HL-60 (cell line): Measurements from ENCODE around the gene EPB41L3.

Experiments
- DNase-seq, 2 experiments: peaks; one replicate each; pipeline ENCODE4 v3.0.0-alpha.2; 2010 to 2020; ENCODE audit warnings: low read depth in 1 of 2, low spot score in 1 of 2
- H3K27ac ChIP-seq: fragments of 250-450 bp; sonication (Bioruptor Pico); replicated peaks from 2 replicates; pipeline ENCODE4 v1.5.1; 2020; ENCODE audit warnings: mild to moderate bottlenecking, moderate library complexity
- H3K27me3 ChIP-seq: fragments of 250-450 bp; sonication (Bioruptor Pico); 2 replicates; pipeline ENCODE4 v1.5.1; 2021; ENCODE audit warnings: mild to moderate bottlenecking, moderate library complexity; ENCODE audit not compliant: insufficient read depth, poor library complexity, severe bottlenecking
- H3K4me3 ChIP-seq: replicated peaks from 2 replicates; pipeline ENCODE4 v1.5.1; 2011; ENCODE audit warnings: mild to moderate bottlenecking, control low read depth, low read length; ENCODE audit not compliant: insufficient read depth
- CTCF ChIP-seq: IDR thresholded peaks from one replicate; pipeline ENCODE4 v1.5.1; 2011; ENCODE audit warnings: low read length, control low read depth, inconsistent platforms; ENCODE audit not compliant: insufficient read depth
- GABPA ChIP-seq: IDR thresholded peaks from 2 replicates; pipeline ENCODE4 v1.6.1; 2012; ENCODE audit warnings: low read depth
- POLR2AphosphoS5 ChIP-seq: IDR thresholded peaks from 2 replicates; pipeline ENCODE4 v1.6.1; 2012; ENCODE audit warnings: low read depth
- REST ChIP-seq: IDR thresholded peaks from 2 replicates; pipeline ENCODE4 v1.6.1; 2012; ENCODE audit warnings: low read depth; ENCODE audit not compliant: insufficient replicate concordance
- SPI1 ChIP-seq: IDR thresholded peaks from 2 replicates; pipeline ENCODE4 v1.6.1; 2012; ENCODE audit warnings: low read depth, mild to moderate bottlenecking, borderline replicate concordance

The EPB41L3 gene

GRCh38 chr18:5413447-5413846 is 130.3 kb downstream of the EPB41L3 start:
- no peak for DNase-seq
- no peak overlapping the region for H3K27ac ChIP-seq
- TF ChIP-seq REST (no peak), GABPA (no peak), CTCF (no peak), POLR2AphosphoS5 (no peak), SPI1 (no peak)
- no peaks in the 10 kb centered on the region for H3K27me3 ChIP-seq
- no peak overlapping the region for H3K4me3 ChIP-seq

DNA sequence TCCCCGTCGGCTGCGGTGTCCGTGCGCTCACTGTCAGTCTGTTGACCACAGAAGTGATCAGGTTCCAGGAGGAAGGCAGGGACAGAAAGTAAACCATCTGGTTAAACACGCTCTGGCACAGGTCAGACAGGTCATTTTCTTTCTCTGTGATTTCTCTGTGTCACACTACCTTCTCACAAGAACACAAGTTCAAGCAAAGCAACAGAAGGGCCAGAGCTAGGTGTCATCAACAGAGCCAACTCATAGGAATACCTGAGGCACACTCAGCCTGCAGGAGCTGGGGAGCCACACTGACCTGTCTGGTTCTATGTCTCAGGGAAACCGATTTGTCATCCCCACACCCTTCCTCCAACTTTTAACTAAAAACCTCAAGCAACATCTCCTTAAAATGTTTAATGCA is 133.2 kb downstream of the EPB41L3 start:
- Histone ChIP-seq H3K27ac (no peak overlapping the region), H3K27me3 (no peaks in the 10 kb centered on the region), H3K4me3 (no peak overlapping the region)
- TF ChIP-seq GABPA (no peak), REST (no peak), SPI1 (no peak), POLR2AphosphoS5 (no peak), CTCF (no peak)
- no peak for DNase-seq

GRCh38 chr18:5398269-5398668 is 145.5 kb downstream of the EPB41L3 start:
- no peak for DNase-seq
- Histone ChIP-seq H3K4me3 (no peak overlapping the region), H3K27ac (no peak overlapping the region), H3K27me3 (no peaks in the 10 kb centered on the region)
- TF ChIP-seq REST: no peak
- TF ChIP-seq GABPA: no peak
- no peak for TF ChIP-seq SPI1
- TF ChIP-seq CTCF: no peak
- TF ChIP-seq POLR2AphosphoS5: no peak
